Loucy (cell line): Measurements from ENCODE around the gene AIG1.

Experiments used
- CTCF ChIP-seq: fragments of 200-600 bp; sonication (generic); conservative IDR thresholded peaks from 2 replicates; pipeline ENCODE4 v1.5.1; 2014; ENCODE audit warnings: mild to moderate bottlenecking, antibody characterized with exemption, low read length
- EZH2phosphoT487 ChIP-seq: fragments of 200-600 bp; IDR thresholded peaks from 2 replicates; pipeline ENCODE4 v1.6.1; 2018; ENCODE audit warnings: antibody characterized with exemption, mild to moderate bottlenecking, moderate library complexity, borderline replicate concordance

GRCh38 chr6:143223895-143224294 is 163.2 kb downstream of the AIG1 start:
- no peak for TF ChIP-seq CTCF
- no peak for TF ChIP-seq EZH2phosphoT487
